Fibroblast of villous mesenchyme (primary cell): ENCODE results near the gene GALNT7. TPM values are rescaled to one million over a fixed set of nuclear protein-coding genes. Genes with fewer than 3 reads are reported as not detected.

Source experiments
- DNase-seq: peaks from one replicate; pipeline ENCODE4 v3.0.0-alpha.2; 2010; ENCODE audit warnings: low read depth
- H3K4me3 ChIP-seq: 2 replicates; pipeline ENCODE4 v1.5.1; 2011; ENCODE audit warnings: low read depth, mild to moderate bottlenecking, low read length
- CTCF ChIP-seq: IDR thresholded peaks from 2 replicates; pipeline ENCODE4 v1.5.1; 2012; ENCODE audit warnings: low read depth, mild to moderate bottlenecking, low read length; ENCODE audit not compliant: insufficient read depth
- total RNA-seq: library from RNA; depleted of rRNA; stranded (reverse); fragments of >200 nt; gene quantifications from 2 replicates; pipeline ENCODE4 v1.2.3, GENCODE V29; 2012

The GALNT7 gene
- total RNA-seq, 1 donor: 23.3 TPM

GRCh38 chr4:173243917-173244658 is 75.5 kb downstream of the GALNT7 start:
- TF ChIP-seq CTCF: no peak
- no peak overlapping the region for H3K4me3 ChIP-seq
- DNase-seq: no peak

- DNase-seq: no peak
- TF ChIP-seq CTCF: no peak
- H3K4me3 ChIP-seq: no peak overlapping the region
Measured at GRCh38 chr4:173245952-173246351, 77.3 kb downstream of the GALNT7 start.

- H3K4me3 ChIP-seq: no peak overlapping the region
- no peak for DNase-seq
- TF ChIP-seq CTCF: no peak
Measured at GRCh38 chr4:173246719-173247118, 78.1 kb downstream of the GALNT7 start.

- no peak for DNase-seq
- no peak overlapping the region for H3K4me3 ChIP-seq
- TF ChIP-seq CTCF: no peak
Measured at GRCh38 chr4:173247321-173247720, 78.7 kb downstream of the GALNT7 start.

- TF ChIP-seq CTCF: no peak
- DNase-seq: no peak
- no peak overlapping the region for H3K4me3 ChIP-seq
Measured at GRCh38 chr4:173248690-173249089, 80.1 kb downstream of the GALNT7 start.

- H3K4me3 ChIP-seq: no peak overlapping the region
- no peak for TF ChIP-seq CTCF
- DNase-seq: peak; percentile 92
Measured at GRCh38 chr4:173252024-173252935, 83.7 kb downstream of the GALNT7 start.
